Cardiac muscle cell (in vitro differentiated cells and primary cell): ENCODE measurements around the gene GLT8D2. TPM values are rescaled to one million over a fixed set of nuclear protein-coding genes. Genes with fewer than 3 reads are reported as not detected.
A peak's percentile ranks its signal among the peaks of the same experiment; 100 is the strongest.

Experiments
- DNase-seq, 2 donors: peaks; one replicate each; pipeline versions ENCODE4 v3.0.0 to v3.0.0-alpha.2; 2010 to 2017; ENCODE audit warnings: low read depth in 1 of 2, low spot score in 1 of 2
- H3K27ac ChIP-seq: fragments of 200-600 bp; sonication (generic); 2 replicates; pipeline ENCODE4 v1.5.1; 2016
- H3K27me3 ChIP-seq: fragments of 200-600 bp; sonication (generic); 2 replicates; pipeline ENCODE4 v1.6.0; 2016; ENCODE audit warnings: control low read depth
- H3K36me3 ChIP-seq: fragments of 200-600 bp; sonication (generic); 2 replicates; pipeline ENCODE4 v1.5.1; 2016; ENCODE audit warnings: control low read depth
- H3K4me1 ChIP-seq: fragments of 200-600 bp; sonication (generic); 2 replicates; pipeline ENCODE4 v1.8.1; 2017; ENCODE audit warnings: low read depth, mild to moderate bottlenecking, mixed run types
- H3K4me3 ChIP-seq: fragments of 200-600 bp; sonication (generic); 2 replicates; pipeline ENCODE4 v1.5.1; 2016; ENCODE audit warnings: mild to moderate bottlenecking
- H3K9me3 ChIP-seq: fragments of 200-600 bp; sonication (generic); 2 replicates; pipeline ENCODE4 v1.5.1; 2017; ENCODE audit warnings: low read depth, mild to moderate bottlenecking, control low read depth
- CTCF ChIP-seq: IDR thresholded peaks from 2 replicates; pipeline ENCODE4 v1.5.1; 2012; ENCODE audit warnings: low read depth, mild to moderate bottlenecking, low read length
- polyA plus RNA-seq: library from polyadenylated mRNA; unstranded; fragments of >200 nt; fragmentation: Nextera tagmentation; extraction: Ambion mirVana; gene quantifications from 2 replicates; pipeline ENCODE4 v1.2.1, GENCODE V29; 2016
- total RNA-seq: library from RNA; depleted of rRNA; stranded (reverse); fragments of >200 nt; gene quantifications from 2 replicates; pipeline ENCODE4 v1.2.3, GENCODE V29; 2016

GLT8D2 gene
- total RNA-seq = 3.2 and 5.9 TPM in 2 replicates
- 6.3 and 17.4 TPM in 2 replicates for polyA plus RNA-seq

- Histone ChIP-seq H3K4me1 (no peaks in the 10 kb centered on the region), H3K9me3 (no peaks in the 10 kb centered on the region), H3K27ac (no peak within 1 kb of the TSS), H3K4me3 (peak within 1 kb of the TSS; percentile 27), H3K36me3 (no peaks in the 10 kb centered on the region), H3K27me3 (no peaks in the 10 kb centered on the region)
- DNase-seq = peak; percentile 84 to 85
- TF ChIP-seq CTCF = no peak
Observed at GRCh38 chr12:104049903-104050356, at the start of gene GLT8D2. GLT8D2 (minus strand) TSS chr12:104050187; CDS start chr12:104019648, 30,539 bp downstream.

- Histone ChIP-seq H3K27me3 (no peaks in the 10 kb centered on the region), H3K4me1 (no peaks in the 10 kb centered on the region), H3K27ac (no peak overlapping the region), H3K9me3 (no peaks in the 10 kb centered on the region), H3K36me3 (peaks cover 64% of the 10 kb centered on the region), H3K4me3 (no peak overlapping the region)
- no peak for TF ChIP-seq CTCF
- DNase-seq = no peak
Observed at GRCh38 chr12:104097954-104098353, 48.0 kb upstream of the GLT8D2 start.

GRCh38 chr12:104095289-104095688 is 45.3 kb upstream of the GLT8D2 start:
- no peak for TF ChIP-seq CTCF
- H3K36me3 ChIP-seq = peaks cover 64% of the 10 kb centered on the region
- no peak overlapping the region for H3K4me3 ChIP-seq
- no peak for DNase-seq
- no peaks in the 10 kb centered on the region for H3K9me3 ChIP-seq
- H3K27me3 ChIP-seq = no peaks in the 10 kb centered on the region
- H3K4me1 ChIP-seq = no peaks in the 10 kb centered on the region
- H3K27ac ChIP-seq = no peak overlapping the region

- no peaks in the 10 kb centered on the region for H3K9me3 ChIP-seq
- H3K27me3 ChIP-seq = no peaks in the 10 kb centered on the region
- H3K4me3 ChIP-seq = no peak overlapping the region
- no peaks in the 10 kb centered on the region for H3K4me1 ChIP-seq
- TF ChIP-seq CTCF = no peak
- H3K36me3 ChIP-seq = peaks cover 57% of the 10 kb centered on the region
- no peak overlapping the region for H3K27ac ChIP-seq
- no peak for DNase-seq
Observed at GRCh38 chr12:104094284-104094683, 44.3 kb upstream of the GLT8D2 start.

GRCh38 chr12:104091136-104091535 is 41.1 kb upstream of the GLT8D2 start:
- Histone ChIP-seq H3K4me1 (no peaks in the 10 kb centered on the region), H3K27ac (peak overlapping the region; percentile 83), H3K27me3 (no peaks in the 10 kb centered on the region), H3K9me3 (no peaks in the 10 kb centered on the region), H3K4me3 (no peak overlapping the region), H3K36me3 (peaks cover 45% of the 10 kb centered on the region)
- DNase-seq = peak in 1 of 2 donors; percentile 25
- no peak for TF ChIP-seq CTCF
